BLaER1 (cell line): ENCODE data around the gene NTRK2.
A peak's percentile ranks its signal among the peaks of the same experiment; 100 is the strongest.

Experiments used
- H3K27ac ChIP-seq: shearing (Covaris generic); formaldehyde crosslinking; 2 replicates; pipeline ENCODE4 v1.8.1; 2022
- H3K27me3 ChIP-seq: shearing (Covaris generic); formaldehyde crosslinking; 2 replicates; pipeline ENCODE4 v1.8.1; 2022
- H3K36me3 ChIP-seq: shearing (Covaris generic); formaldehyde crosslinking; 2 replicates; pipeline ENCODE4 v1.8.1; 2022
- H3K4me1 ChIP-seq: shearing (Covaris generic); formaldehyde crosslinking; 2 replicates; pipeline ENCODE4 v1.8.1; 2022
- H3K4me2 ChIP-seq: shearing (Covaris generic); formaldehyde crosslinking; 2 replicates; pipeline ENCODE4 v1.8.1; 2022
- H3K4me3 ChIP-seq: shearing (Covaris generic); formaldehyde crosslinking; 2 replicates; pipeline ENCODE4 v1.8.1; 2022
- H3K9ac ChIP-seq: shearing (Covaris generic); formaldehyde crosslinking; 2 replicates; pipeline ENCODE4 v1.8.1; 2022
- H3K9me3 ChIP-seq: shearing (Covaris generic); formaldehyde crosslinking; 2 replicates; pipeline ENCODE4 v1.8.1; 2022
- H4K20me1 ChIP-seq: shearing (Covaris generic); formaldehyde crosslinking; 2 replicates; pipeline ENCODE4 v1.8.1; 2022
- Cebpa-rat ChIP-seq: shearing (Covaris generic); IDR thresholded peaks from 2 replicates; pipeline ENCODE4 v1.8.1; 2022

NTRK2 gene

GRCh38 chr9:84969084-84969483 is 299.6 kb downstream of the NTRK2 start:
- Histone ChIP-seq H3K4me3 (no peak overlapping the region), H3K4me1 (no peaks in the 10 kb centered on the region), H3K9me3 (no peaks in the 10 kb centered on the region), H3K27me3 (no peaks in the 10 kb centered on the region), H3K36me3 (no peaks in the 10 kb centered on the region), H3K9ac (no peak overlapping the region), H3K4me2 (no peak overlapping the region), H4K20me1 (no peaks in the 10 kb centered on the region), H3K27ac (no peak overlapping the region)
- no peak for TF ChIP-seq Cebpa-rat

- no peaks in the 10 kb centered on the region for H3K4me1 ChIP-seq
- no peak for TF ChIP-seq Cebpa-rat
- no peaks in the 10 kb centered on the region for H3K9me3 ChIP-seq
- no peak overlapping the region for H3K27ac ChIP-seq
- no peaks in the 10 kb centered on the region for H3K27me3 ChIP-seq
- no peak overlapping the region for H3K4me2 ChIP-seq
- no peaks in the 10 kb centered on the region for H4K20me1 ChIP-seq
- no peak overlapping the region for H3K4me3 ChIP-seq
- H3K9ac ChIP-seq = no peak overlapping the region
- H3K36me3 ChIP-seq = no peaks in the 10 kb centered on the region
These were observed 300.2 kb downstream of the NTRK2 start for GRCh38 chr9:84969736-84970135.

- H3K4me3 ChIP-seq = no peak overlapping the region
- no peaks in the 10 kb centered on the region for H3K27me3 ChIP-seq
- H3K36me3 ChIP-seq = no peaks in the 10 kb centered on the region
- H3K9me3 ChIP-seq = no peaks in the 10 kb centered on the region
- no peak overlapping the region for H3K9ac ChIP-seq
- no peak overlapping the region for H3K27ac ChIP-seq
- TF ChIP-seq Cebpa-rat = no peak
- no peaks in the 10 kb centered on the region for H3K4me1 ChIP-seq
- no peaks in the 10 kb centered on the region for H4K20me1 ChIP-seq
- no peak overlapping the region for H3K4me2 ChIP-seq
These were observed 300.9 kb downstream of the NTRK2 start for GRCh38 chr9:84970432-84970831.

GRCh38 chr9:84971571-84971970 is 302.0 kb downstream of the NTRK2 start:
- H3K36me3 ChIP-seq = no peaks in the 10 kb centered on the region
- no peak overlapping the region for H3K4me2 ChIP-seq
- no peaks in the 10 kb centered on the region for H4K20me1 ChIP-seq
- H3K4me1 ChIP-seq = no peaks in the 10 kb centered on the region
- no peak overlapping the region for H3K4me3 ChIP-seq
- H3K9me3 ChIP-seq = no peaks in the 10 kb centered on the region
- H3K27ac ChIP-seq = no peak overlapping the region
- no peak for TF ChIP-seq Cebpa-rat
- H3K27me3 ChIP-seq = no peaks in the 10 kb centered on the region
- H3K9ac ChIP-seq = no peak overlapping the region

- H3K4me1 ChIP-seq = peaks cover 9% of the 10 kb centered on the region; the same call in 1 of the 2 replicates
These were observed 304.7 kb downstream of the NTRK2 start for GRCh38 chr9:84974258-84974657.

GRCh38 chr9:84974855-84975254 is 305.3 kb downstream of the NTRK2 start:
- H3K4me1 ChIP-seq = peaks cover 9% of the 10 kb centered on the region; the same call in 1 of the 2 replicates
- no peak overlapping the region for H3K27ac ChIP-seq
- no peak overlapping the region for H3K4me3 ChIP-seq
- no peaks in the 10 kb centered on the region for H3K27me3 ChIP-seq
- no peaks in the 10 kb centered on the region for H3K9me3 ChIP-seq
- TF ChIP-seq Cebpa-rat = no peak
- no peaks in the 10 kb centered on the region for H4K20me1 ChIP-seq
- H3K36me3 ChIP-seq = no peaks in the 10 kb centered on the region
- H3K9ac ChIP-seq = no peak overlapping the region
- H3K4me2 ChIP-seq = no peak overlapping the region

More at GRCh38 chr9:84974258-84974657, 304.7 kb downstream of the NTRK2 start:
- no peaks in the 10 kb centered on the region for H3K27me3 ChIP-seq
- no peak overlapping the region for H3K9ac ChIP-seq
- H3K27ac ChIP-seq = no peak overlapping the region
- no peaks in the 10 kb centered on the region for H4K20me1 ChIP-seq
- H3K4me2 ChIP-seq = no peak overlapping the region
- TF ChIP-seq Cebpa-rat = no peak
- H3K4me3 ChIP-seq = no peak overlapping the region
- no peaks in the 10 kb centered on the region for H3K36me3 ChIP-seq
- no peaks in the 10 kb centered on the region for H3K9me3 ChIP-seq

- H4K20me1 ChIP-seq = no peaks in the 10 kb centered on the region
- no peak overlapping the region for H3K27ac ChIP-seq
- peaks cover 9% of the 10 kb centered on the region; the same call in 1 of the 2 replicates for H3K4me1 ChIP-seq
- no peak for TF ChIP-seq Cebpa-rat
- H3K4me3 ChIP-seq = no peak overlapping the region
- H3K27me3 ChIP-seq = no peaks in the 10 kb centered on the region
- H3K36me3 ChIP-seq = no peaks in the 10 kb centered on the region
- H3K9ac ChIP-seq = no peak overlapping the region
- no peak overlapping the region for H3K4me2 ChIP-seq
- no peaks in the 10 kb centered on the region for H3K9me3 ChIP-seq
These were observed 306.4 kb downstream of the NTRK2 start for GRCh38 chr9:84975926-84976325.

GRCh38 chr9:84978661-84979060 is 309.1 kb downstream of the NTRK2 start:
- no peak overlapping the region for H3K4me3 ChIP-seq
- H3K4me2 ChIP-seq = peak overlapping the region; percentile 2; the same call in 1 of the 2 replicates
- H3K36me3 ChIP-seq = no peaks in the 10 kb centered on the region
- H3K9me3 ChIP-seq = no peaks in the 10 kb centered on the region
- H4K20me1 ChIP-seq = no peaks in the 10 kb centered on the region
- no peak for TF ChIP-seq Cebpa-rat
- H3K27ac ChIP-seq = no peak overlapping the region
- no peak overlapping the region for H3K9ac ChIP-seq
- H3K27me3 ChIP-seq = no peaks in the 10 kb centered on the region
- H3K4me1 ChIP-seq = peaks cover 9% of the 10 kb centered on the region; the same call in 1 of the 2 replicates

- Histone ChIP-seq H3K36me3 (no peaks in the 10 kb centered on the region), H3K4me2 (no peak overlapping the region)
These were observed 314.2 kb downstream of the NTRK2 start for GRCh38 chr9:84983749-84984148.

GRCh38 chr9:84988621-84989020 is 319.1 kb downstream of the NTRK2 start:
- Histone ChIP-seq H3K36me3 (no peaks in the 10 kb centered on the region), H3K27me3 (no peaks in the 10 kb centered on the region), H3K27ac (no peak overlapping the region), H3K9me3 (no peaks in the 10 kb centered on the region), H3K4me2 (no peak overlapping the region), H3K4me1 (no peaks in the 10 kb centered on the region), H3K9ac (no peak overlapping the region), H4K20me1 (no peaks in the 10 kb centered on the region), H3K4me3 (no peak overlapping the region)
- TF ChIP-seq Cebpa-rat = no peak

More at GRCh38 chr9:84983749-84984148, 314.2 kb downstream of the NTRK2 start:
- no peaks in the 10 kb centered on the region for H3K4me1 ChIP-seq
- no peak for TF ChIP-seq Cebpa-rat
- H3K4me3 ChIP-seq = no peak overlapping the region
- no peak overlapping the region for H3K27ac ChIP-seq
- H4K20me1 ChIP-seq = no peaks in the 10 kb centered on the region
- H3K9me3 ChIP-seq = no peaks in the 10 kb centered on the region
- no peaks in the 10 kb centered on the region for H3K27me3 ChIP-seq
- no peak overlapping the region for H3K9ac ChIP-seq

- Histone ChIP-seq H3K27ac (no peak overlapping the region), H3K4me2 (no peak overlapping the region), H3K9ac (no peak overlapping the region), H3K36me3 (no peaks in the 10 kb centered on the region), H4K20me1 (no peaks in the 10 kb centered on the region), H3K4me1 (no peaks in the 10 kb centered on the region), H3K9me3 (no peaks in the 10 kb centered on the region), H3K27me3 (no peaks in the 10 kb centered on the region), H3K4me3 (no peak overlapping the region)
- TF ChIP-seq Cebpa-rat = no peak
These were observed 320.9 kb downstream of the NTRK2 start for GRCh38 chr9:84990416-84990815.
